Measurements from ENCODE around the gene CLRN2. TPM values are rescaled to one million over a fixed set of nuclear protein-coding genes. Genes with fewer than 3 reads are reported as not detected.
"Not testable (repeated sequence)": the region's sequence is repeated elsewhere in the genome, so short reads cannot be mapped to it uniquely, and the experiment has no call there.

Gene CLRN2
- total RNA-seq, 1 donor from 2014 or later: not detected

GRCh38 chr4:17504081-17504480 is 10.9 kb upstream of the CLRN2 start:
- no peak for DNase-seq

GRCh38 chr4:17510582-17510981 is 4.4 kb upstream of the CLRN2 start:
- DNase-seq: no peak

- DNase-seq: no peak
These were observed 3.9 kb upstream of the CLRN2 start for GRCh38 chr4:17511051-17511450.

- no peak for DNase-seq
These were observed 3.4 kb upstream of the CLRN2 start for GRCh38 chr4:17511509-17511949.

- no peak for DNase-seq
These were observed 2.8 kb upstream of the CLRN2 start, which contains the start of gene QDPR for GRCh38 chr4:17511950-17512795. TSS of gene QDPR (minus strand) at chr4:17512090. CDS start at chr4:17512054, 36 bp downstream.

GRCh38 chr4:17512973-17513665 is 1.8 kb upstream of the CLRN2 start:
- DNase-seq: no peak

- no peak for DNase-seq
These were observed 761 bp downstream of the CLRN2 start for GRCh38 chr4:17515445-17516407.

GRCh38 chr4:17516980-17517379 is 2.0 kb downstream of the CLRN2 start:
- no peak for DNase-seq

- no peak for DNase-seq
These were observed 2.7 kb downstream of the CLRN2 start for GRCh38 chr4:17517664-17518063.

GRCh38 chr4:17521595-17521994 is 6.6 kb downstream of the CLRN2 start:
- DNase-seq: no peak

- no peak for DNase-seq
These were observed 8.7 kb downstream of the CLRN2 start for GRCh38 chr4:17523662-17524061.

GRCh38 chr4:17526695-17527477 is 11.9 kb downstream of the CLRN2 start:
- no peak for DNase-seq

GRCh38 chr4:17528551-17529165 is 13.7 kb downstream of the CLRN2 start:
- no peak for DNase-seq

GRCh38 chr4:17531538-17532285 is 16.7 kb downstream of the CLRN2 start:
- DNase-seq: no peak

GRCh38 chr4:17534705-17535104 is 19.7 kb downstream of the CLRN2 start:
- no peak for DNase-seq

GRCh38 chr4:17535242-17535641 is 20.3 kb downstream of the CLRN2 start:
- DNase-seq: no peak

GRCh38 chr4:17535906-17536305 is 20.9 kb downstream of the CLRN2 start:
- DNase-seq: no peak

GRCh38 chr4:17537060-17537459 is 22.1 kb downstream of the CLRN2 start:
- not testable (repeated sequence) for DNase-seq

GRCh38 chr4:17544205-17544604 is 29.2 kb downstream of the CLRN2 start:
- no peak for DNase-seq

GRCh38 chr4:17544831-17545234 is 29.9 kb downstream of the CLRN2 start:
- no peak for DNase-seq
